Trophoblast cell (in vitro differentiated cells and primary cell): ENCODE data around the gene FAM20C.

ENCODE experiments used
- DNase-seq, 2 donors: peaks; one replicate each; pipeline ENCODE4 v3.0.0-alpha.2; 2016
- H2AFZ ChIP-seq: 2 replicates; pipeline ENCODE4 v1.6.1; 2013; ENCODE audit warnings: low read length, moderate library complexity, mild to moderate bottlenecking; ENCODE audit not compliant: insufficient read depth, poor library complexity
- H2AK5ac ChIP-seq: 2 replicates; pipeline ENCODE4 v1.6.1; 2013; ENCODE audit warnings: mild to moderate bottlenecking, low read length
- H2BK120ac ChIP-seq: 2 replicates; pipeline ENCODE4 v1.6.1; 2013; ENCODE audit warnings: low read length, mild to moderate bottlenecking, moderate library complexity; ENCODE audit not compliant: insufficient read depth, poor library complexity
- H2BK12ac ChIP-seq: 2 replicates; pipeline ENCODE4 v1.6.1; 2013; ENCODE audit warnings: mild to moderate bottlenecking, low read length, moderate library complexity
- H2BK5ac ChIP-seq: 2 replicates; pipeline ENCODE4 v1.6.1; 2013; ENCODE audit warnings: low read length, low read depth, moderate library complexity, mild to moderate bottlenecking; ENCODE audit not compliant: poor library complexity
- H3K14ac ChIP-seq: 2 replicates; pipeline ENCODE4 v1.6.1; 2013; ENCODE audit warnings: mild to moderate bottlenecking, low read length
- H3K18ac ChIP-seq: 2 replicates; pipeline ENCODE4 v1.6.1; 2013; ENCODE audit warnings: mild to moderate bottlenecking, low read length
- H3K23ac ChIP-seq: 2 replicates; pipeline ENCODE4 v1.6.1; 2013; ENCODE audit warnings: low read length
- H3K27ac ChIP-seq: 2 replicates; pipeline ENCODE4 v1.5.1; 2013; ENCODE audit warnings: low read depth, mild to moderate bottlenecking, inconsistent platforms, low read length, moderate library complexity
- H3K27me3 ChIP-seq: 2 replicates; pipeline ENCODE4 v1.6.1; 2013; ENCODE audit warnings: inconsistent platforms, mild to moderate bottlenecking, low read length, moderate library complexity; ENCODE audit not compliant: insufficient read depth
- H3K36me3 ChIP-seq, 2 experiments: 1 replicate in 1 of 2; 2 replicates in 1 of 2; pipeline ENCODE4 v1.6.1; 2013; ENCODE audit warnings: low read length in 2 of 2, mild to moderate bottlenecking in 2 of 2, moderate library complexity in 1 of 2; ENCODE audit not compliant: insufficient read depth in 2 of 2, control insufficient read depth in 1 of 2
- H3K4ac ChIP-seq: 2 replicates; pipeline ENCODE4 v1.6.1; 2013; ENCODE audit warnings: low read depth, mild to moderate bottlenecking, low read length, moderate library complexity
- H3K4me1 ChIP-seq, 2 experiments: 1 replicate in 1 of 2; 2 replicates in 1 of 2; pipeline ENCODE4 v1.6.1; 2013; ENCODE audit warnings: low read length in 2 of 2, mild to moderate bottlenecking in 2 of 2, moderate library complexity in 1 of 2; ENCODE audit not compliant: insufficient read depth in 2 of 2, control insufficient read depth in 1 of 2
- H3K4me2 ChIP-seq: 2 replicates; pipeline ENCODE4 v1.6.1; 2013; ENCODE audit warnings: inconsistent platforms, mild to moderate bottlenecking, low read length, moderate library complexity
- H3K4me3 ChIP-seq: 2 replicates; pipeline ENCODE4 v1.5.1; 2013; ENCODE audit warnings: mild to moderate bottlenecking, low read depth, low read length, inconsistent platforms
- H3K79me1 ChIP-seq: one replicate; pipeline ENCODE4 v1.6.1; 2013; ENCODE audit warnings: low read length
- H3K79me2 ChIP-seq: 2 replicates; pipeline ENCODE4 v1.6.1; 2013; ENCODE audit warnings: low read length, mild to moderate bottlenecking; ENCODE audit not compliant: control insufficient read depth, insufficient read depth, poor library complexity
- H3K9ac ChIP-seq: 2 replicates; pipeline ENCODE4 v1.6.1; 2013; ENCODE audit warnings: mild to moderate bottlenecking, low read length
- H3K9me3 ChIP-seq: 2 replicates; pipeline ENCODE4 v1.6.1; 2013; ENCODE audit warnings: low read depth, mild to moderate bottlenecking, control low read depth, inconsistent platforms, low read length; ENCODE audit not compliant: insufficient read depth
- H4K12ac ChIP-seq: 2 replicates; pipeline ENCODE4 v1.6.1; 2013; ENCODE audit warnings: low read depth, mild to moderate bottlenecking, low read length, moderate library complexity
- H4K8ac ChIP-seq: 2 replicates; pipeline ENCODE4 v1.6.1; 2013; ENCODE audit warnings: low read depth, mild to moderate bottlenecking, low read length, moderate library complexity
- H4K91ac ChIP-seq: one replicate; pipeline ENCODE4 v1.6.1; 2013; ENCODE audit warnings: low read depth, mild to moderate bottlenecking, low read length, moderate library complexity
- WGBS: extraction: QIAGEN DNeasy Blood & Tissue Kit; methylation state at CpG from one replicate; pipeline ENCODE4 v1.1.7; 2013; ENCODE audit warnings: missing lambda C conversion rate; ENCODE audit not compliant: insufficient read length, insufficient coverage; ENCODE audit errors: extremely low coverage; 5-methylcytosine and 5-hydroxymethylcytosine counted together

FAM20C gene

DNA sequence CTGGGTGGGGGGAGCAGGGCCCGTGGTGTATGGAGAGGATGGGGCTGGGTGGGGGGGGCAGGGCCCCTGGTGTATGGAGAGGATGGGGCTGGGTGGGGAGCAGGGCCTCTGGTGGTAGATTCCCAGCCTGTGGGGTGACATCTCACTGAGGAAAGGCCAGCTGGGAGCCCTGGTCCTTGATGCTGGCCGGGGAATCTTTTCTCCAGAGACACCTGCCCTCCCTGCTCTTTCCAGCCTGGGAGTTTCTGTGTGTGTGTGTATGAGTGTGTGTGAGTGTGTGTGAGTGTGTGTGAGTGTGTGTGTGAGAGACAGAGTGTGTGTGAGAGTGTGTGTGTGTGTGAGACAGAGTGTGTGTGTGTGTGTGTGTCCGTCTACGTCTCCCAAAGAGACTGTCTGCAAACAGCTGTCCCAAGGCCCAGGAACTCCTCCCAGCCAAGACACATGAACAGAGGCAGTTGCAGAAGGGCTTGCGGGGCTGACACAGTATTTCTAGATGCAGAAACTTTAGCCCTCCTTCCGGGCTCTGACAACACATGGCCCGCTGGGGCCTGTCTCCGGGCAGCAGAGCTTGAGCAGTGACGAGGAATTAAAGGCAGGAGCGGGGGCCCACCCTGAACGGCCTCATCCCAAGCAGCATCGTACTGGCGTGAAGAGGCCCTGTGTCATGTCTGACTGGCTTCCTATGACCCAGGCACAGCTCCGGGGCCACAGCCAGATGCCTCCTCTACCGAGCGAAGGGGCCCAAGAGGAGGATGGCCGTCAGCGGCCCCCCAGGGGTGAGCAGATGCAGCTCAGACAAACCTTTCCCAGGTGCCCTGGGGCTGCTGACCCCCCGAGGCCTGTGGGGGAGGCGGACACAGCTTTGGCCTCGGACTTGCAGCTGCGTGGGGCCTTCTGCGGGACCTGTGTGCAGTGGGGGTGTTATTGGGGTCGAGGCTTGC, 24.3 kb downstream of the FAM20C start:
- H2AK5ac ChIP-seq: no peak overlapping the region
- no peak overlapping the region for H4K8ac ChIP-seq
- H3K14ac ChIP-seq: no peak overlapping the region
- H4K91ac ChIP-seq: no peak overlapping the region
- H3K4ac ChIP-seq: no peak overlapping the region
- no peaks in the 10 kb centered on the region for H3K79me1 ChIP-seq
- H3K4me1 ChIP-seq: peaks cover 0 to 3% of the 10 kb centered on the region in 2 experiments
- no peak overlapping the region for H3K9ac ChIP-seq
- no peak overlapping the region for H4K12ac ChIP-seq
- no peak overlapping the region for H3K18ac ChIP-seq
- H2AFZ ChIP-seq: no peak overlapping the region
- no peaks in the 10 kb centered on the region for H3K9me3 ChIP-seq
- H2BK5ac ChIP-seq: no peak overlapping the region
- H3K36me3 ChIP-seq: no peaks in the 10 kb centered on the region
- H2BK12ac ChIP-seq: no peak overlapping the region
- H3K23ac ChIP-seq: no peak overlapping the region
- H3K27ac ChIP-seq: no peak overlapping the region
- WGBS: no CpG with 5 or more reads among the region's 24 CpGs
- H2BK120ac ChIP-seq: no peak overlapping the region
- H3K27me3 ChIP-seq: no peaks in the 10 kb centered on the region
- H3K4me2 ChIP-seq: no peak overlapping the region
- peaks cover 2% of the 10 kb centered on the region for H3K79me2 ChIP-seq
- H3K4me3 ChIP-seq: no peak overlapping the region
- no peak for DNase-seq

- no peak for DNase-seq
- Histone ChIP-seq H3K9me3 (peaks cover 2% of the 10 kb centered on the region), H2BK5ac (no peak overlapping the region), H3K14ac (no peak overlapping the region), H3K18ac (no peak overlapping the region), H3K79me1 (no peaks in the 10 kb centered on the region), H3K4me2 (no peak overlapping the region), H3K27ac (no peak overlapping the region), H3K79me2 (peaks cover 2% of the 10 kb centered on the region), H3K4ac (no peak overlapping the region), H4K8ac (no peak overlapping the region), H4K91ac (no peak overlapping the region), H2AK5ac (no peak overlapping the region), H3K4me3 (no peak overlapping the region), H4K12ac (no peak overlapping the region), H3K36me3 (no peaks in the 10 kb centered on the region), H2BK120ac (no peak overlapping the region), H3K9ac (no peak overlapping the region), H3K4me1 (peaks cover 0 to 3% of the 10 kb centered on the region in 2 experiments), H3K23ac (no peak overlapping the region), H2AFZ (no peak overlapping the region), H3K27me3 (no peaks in the 10 kb centered on the region), H2BK12ac (no peak overlapping the region)
- WGBS: no CpG with 5 or more reads among the region's 21 CpGs
These were observed 25.4 kb downstream of the FAM20C start for GRCh38 chr7:217781-218180.

DNA sequence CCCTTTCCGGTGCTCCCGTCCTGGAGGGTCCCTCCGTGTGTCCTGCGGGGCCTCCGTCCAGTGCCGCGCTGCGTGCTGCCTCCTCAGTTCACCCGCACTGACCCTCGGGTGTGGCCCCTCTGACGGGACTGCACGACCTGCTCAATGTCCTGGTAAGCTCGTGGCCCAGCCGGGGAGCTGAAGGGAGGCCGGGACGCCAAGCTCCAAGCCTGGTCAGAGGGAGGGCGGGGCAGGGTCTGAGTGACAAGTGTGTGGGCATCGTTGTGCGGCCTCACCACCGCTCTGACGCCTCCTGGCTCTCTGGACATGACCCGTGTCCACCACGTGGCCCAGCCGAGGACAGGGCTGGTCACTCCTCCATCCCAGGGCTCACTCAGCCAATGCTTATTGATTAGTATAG, 25.9 kb downstream of the FAM20C start:
- Histone ChIP-seq H3K18ac (no peak overlapping the region), H2AFZ (no peak overlapping the region), H3K4me2 (no peak overlapping the region), H2BK12ac (no peak overlapping the region), H4K12ac (no peak overlapping the region), H2BK120ac (no peak overlapping the region), H4K91ac (no peak overlapping the region), H2AK5ac (no peak overlapping the region), H3K4me1 (peaks cover 0 to 3% of the 10 kb centered on the region in 2 experiments), H3K9ac (no peak overlapping the region), H2BK5ac (no peak overlapping the region), H3K36me3 (no peaks in the 10 kb centered on the region), H4K8ac (no peak overlapping the region), H3K79me1 (no peaks in the 10 kb centered on the region), H3K27ac (no peak overlapping the region), H3K9me3 (peaks cover 3% of the 10 kb centered on the region), H3K79me2 (peaks cover 2% of the 10 kb centered on the region), H3K14ac (no peak overlapping the region), H3K4ac (no peak overlapping the region), H3K23ac (no peak overlapping the region), H3K27me3 (no peaks in the 10 kb centered on the region), H3K4me3 (no peak overlapping the region)
- no CpG with 5 or more reads among the region's 24 CpGs for WGBS
- DNase-seq: no peak

DNA sequence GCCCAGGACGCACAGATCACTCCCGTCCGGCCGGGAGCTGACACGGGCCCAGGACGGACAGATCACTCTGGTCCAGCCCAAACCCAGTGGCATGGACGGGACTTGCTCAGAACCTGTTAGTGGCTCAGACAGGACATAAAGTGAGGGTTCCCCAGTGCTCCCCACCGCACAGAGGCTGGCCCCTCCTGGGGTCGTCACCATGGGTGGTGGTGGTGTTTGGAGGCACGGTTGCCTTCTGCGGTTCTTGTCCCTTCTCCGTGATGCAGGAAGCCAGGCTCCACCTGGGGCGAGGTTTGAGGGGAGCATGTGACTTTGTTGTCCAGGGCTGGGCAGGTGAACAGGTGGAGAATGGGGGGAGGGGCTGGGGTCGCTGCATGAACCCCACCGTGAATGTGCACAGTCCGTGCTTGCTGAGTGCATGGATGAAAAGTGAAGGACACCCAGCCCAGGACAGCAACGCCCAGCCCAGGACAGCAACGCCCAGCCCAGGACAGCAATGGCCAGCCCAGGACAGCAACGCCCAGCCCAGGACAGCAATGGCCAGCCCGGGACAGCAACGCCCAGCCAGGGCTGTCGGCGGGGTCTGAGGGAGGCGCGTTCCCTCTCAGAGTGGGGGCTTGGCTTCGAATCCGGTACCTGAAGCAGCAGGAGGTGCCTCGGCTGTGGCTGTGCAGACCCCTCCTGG, 26.7 kb downstream of the FAM20C start:
- no peak overlapping the region for H2AK5ac ChIP-seq
- no peak overlapping the region for H2BK120ac ChIP-seq
- no peak overlapping the region for H3K14ac ChIP-seq
- H3K4me3 ChIP-seq: no peak overlapping the region
- H4K12ac ChIP-seq: no peak overlapping the region
- H4K8ac ChIP-seq: no peak overlapping the region
- H3K23ac ChIP-seq: no peak overlapping the region
- H3K79me2 ChIP-seq: peaks cover 2% of the 10 kb centered on the region
- H3K27ac ChIP-seq: no peak overlapping the region
- H3K9me3 ChIP-seq: peaks cover 3% of the 10 kb centered on the region
- peaks cover 0 to 3% of the 10 kb centered on the region in 2 experiments for H3K4me1 ChIP-seq
- H3K79me1 ChIP-seq: no peaks in the 10 kb centered on the region
- no peaks in the 10 kb centered on the region for H3K36me3 ChIP-seq
- no peaks in the 10 kb centered on the region for H3K27me3 ChIP-seq
- no peak overlapping the region for H2BK5ac ChIP-seq
- no peak overlapping the region for H3K9ac ChIP-seq
- WGBS: no CpG with 5 or more reads among the region's 28 CpGs
- H2AFZ ChIP-seq: no peak overlapping the region
- no peak for DNase-seq
- H3K4ac ChIP-seq: no peak overlapping the region
- no peak overlapping the region for H4K91ac ChIP-seq
- no peak overlapping the region for H2BK12ac ChIP-seq
- H3K18ac ChIP-seq: no peak overlapping the region
- H3K4me2 ChIP-seq: no peak overlapping the region
